SK-N-SH (cell line): Measurements from ENCODE around the gene HSD17B12. TPM values are rescaled to one million over a fixed set of nuclear protein-coding genes. Genes with fewer than 3 reads are reported as not detected.

Experiments used
- CTCF ChIA-PET: fragments of 300-600, 350-600 bp; formaldehyde crosslinking; extraction: SDS; loops from one replicate; lab custom pipeline; 2021; lab: Yijun Ruan, JAX
- POLR2A ChIA-PET: fragments of 350-600 bp; sonication (Branson Sonifier 250); formaldehyde crosslinking; extraction: SDS; loops from one replicate; lab custom pipeline; 2020; ENCODE audit warnings: antibody characterized with exemption, inconsistent platforms; lab: Yijun Ruan, JAX
- DNase-seq: peaks from one replicate; pipeline ENCODE4 v3.0.0; 2012
- H2AFZ ChIP-seq: fragments of 200-600 bp; sonication (generic); 2 replicates; pipeline ENCODE4 v1.8.1; 2016; ENCODE audit warnings: antibody characterized with exemption, mild to moderate bottlenecking, low read depth
- H3F3A ChIP-seq: fragments of 200-600 bp; sonication (generic); replicated peaks from 2 replicates; pipeline ENCODE3; 2016; ENCODE audit warnings: antibody characterized with exemption, mild to moderate bottlenecking; ENCODE audit not compliant: insufficient read depth
- H3K27ac ChIP-seq, 2 experiments: fragments of 200-500 bp in 1 of 2; fragments of 200-600 bp in 1 of 2; sonication (Bioruptor generic) in 1 of 2; sonication (generic), shearing (Covaris generic) in 1 of 2; 2 replicates each; pipeline versions ENCODE4 v1.5.1 to v1.6.1; 2014 to 2016; ENCODE audit warnings: low read depth in 2 of 2, inconsistent platforms in 1 of 2, low read length in 1 of 2, mild to moderate bottlenecking in 1 of 2, mixed read lengths in 1 of 2
- H3K27me3 ChIP-seq: fragments of 200-600 bp; sonication (generic), shearing (Covaris generic); 2 replicates; pipeline ENCODE4 v1.6.1; 2016; ENCODE audit warnings: mixed run types; ENCODE audit not compliant: insufficient read depth
- H3K36me3 ChIP-seq, 2 experiments: fragments of 200-500 bp in 1 of 2; fragments of 200-600 bp in 1 of 2; sonication (Bioruptor generic) in 1 of 2; sonication (generic) in 1 of 2; replicated peaks in 1 of 2; 2 replicates each; pipeline versions ENCODE3 to v1.5.1; 2014 to 2016; ENCODE audit warnings: low read length in 1 of 2, mild to moderate bottlenecking in 1 of 2; ENCODE audit not compliant: insufficient read depth in 2 of 2, control insufficient read depth in 1 of 2
- H3K4me1 ChIP-seq, 2 experiments: fragments of 200-500 bp in 1 of 2; fragments of 200-600 bp in 1 of 2; sonication (Bioruptor generic) in 1 of 2; sonication (generic), shearing (Covaris generic) in 1 of 2; 2 replicates each; pipeline versions ENCODE4 v1.5.1 to v1.6.1; 2014 to 2016; ENCODE audit warnings: low read depth in 1 of 2, low read length in 1 of 2, mixed run types in 1 of 2; ENCODE audit not compliant: insufficient read depth in 2 of 2, control insufficient read depth in 1 of 2
- H3K4me2 ChIP-seq: fragments of 200-600 bp; sonication (generic), shearing (Covaris generic); 2 replicates; pipeline ENCODE4 v1.6.1; 2017; ENCODE audit warnings: mixed run types
- H3K4me3 ChIP-seq, 2 experiments: fragments of 200-500 bp in 1 of 2; fragments of 200-600 bp in 1 of 2; sonication (Bioruptor generic) in 1 of 2; sonication (generic), shearing (Covaris generic) in 1 of 2; 2 replicates each; pipeline versions ENCODE4 v1.5.1 to v1.8.1; 2014 to 2016; ENCODE audit warnings: low read depth in 2 of 2, inconsistent platforms in 1 of 2, low read length in 1 of 2, mild to moderate bottlenecking in 1 of 2, mixed read lengths in 1 of 2, moderate library complexity in 1 of 2
- H3K79me2 ChIP-seq: fragments of 200-600 bp; sonication (generic); 2 replicates; pipeline ENCODE4 v1.8.1; 2017; ENCODE audit warnings: mild to moderate bottlenecking; ENCODE audit not compliant: insufficient read depth
- H3K9ac ChIP-seq: fragments of 200-600 bp; sonication (generic); 2 replicates; pipeline ENCODE4 v1.6.1; 2017; ENCODE audit warnings: mixed run types
- H3K9me2 ChIP-seq: fragments of 200-600 bp; sonication (generic); 2 replicates; pipeline ENCODE4 v1.6.1; 2017; ENCODE audit warnings: mixed run types
- H3K9me3 ChIP-seq: fragments of 200-600 bp; sonication (generic); 2 replicates; pipeline ENCODE4 v1.6.1; 2017; ENCODE audit warnings: mixed run types, mild to moderate bottlenecking, moderate library complexity
- H4K20me1 ChIP-seq: fragments of 200-600 bp; sonication (generic); 2 replicates; pipeline ENCODE4 v1.6.1; 2017; ENCODE audit warnings: mild to moderate bottlenecking, mixed run types; ENCODE audit not compliant: insufficient read depth
- CHD2 ChIP-seq: fragments of 150-350 bp; IDR thresholded peaks from 2 replicates; pipeline ENCODE4 v1.6.1; 2018; ENCODE audit warnings: low read length; ENCODE audit not compliant: partially characterized antibody
- EP300 ChIP-seq, 2 experiments: IDR thresholded peaks; 2 replicates each; pipeline versions ENCODE4 v1.4.0 to v1.6.1; 2012; ENCODE audit warnings: borderline replicate concordance in 1 of 2, low read depth in 1 of 2, low read length in 1 of 2
- FOXM1 ChIP-seq: IDR thresholded peaks from 2 replicates; pipeline ENCODE4 v1.4.0; 2012; ENCODE audit warnings: low read depth, mild to moderate bottlenecking
- MEF2A ChIP-seq: IDR thresholded peaks from 2 replicates; pipeline ENCODE4 v1.4.0; 2012; ENCODE audit warnings: low read depth, borderline replicate concordance
- MXI1 ChIP-seq: IDR thresholded peaks from 2 replicates; pipeline ENCODE4 v1.6.1; 2012; ENCODE audit warnings: mild to moderate bottlenecking, low read depth, low read length, improper control_type of control experiment
- NFIC ChIP-seq: IDR thresholded peaks from 2 replicates; pipeline ENCODE4 v1.4.0; 2012; ENCODE audit warnings: borderline replicate concordance
- RAD21 ChIP-seq: IDR thresholded peaks from 2 replicates; pipeline ENCODE4 v1.6.1; 2012; ENCODE audit warnings: mild to moderate bottlenecking, low read length
- RFX5 ChIP-seq: IDR thresholded peaks from 2 replicates; pipeline ENCODE4 v1.6.1; 2012; ENCODE audit warnings: mild to moderate bottlenecking, improper control_type of control experiment, low read length
- WGBS: methylation state at CpG from one replicate; pipeline ENCODE4 v1.1.6; 2017; ENCODE audit warnings: low lambda C conversion rate; 5-methylcytosine and 5-hydroxymethylcytosine counted together
- polyA plus RNA-seq, 3 experiments: library from polyadenylated mRNA; depleted of rRNA; stranded (reverse); fragments of >200 nt; gene quantifications; 2 replicates each; pipeline ENCODE4 v1.2.3, GENCODE V29; 2012
- TF ChIP-seq, protein P1 (sequence below): IDR thresholded peaks from 2 replicates; pipeline ENCODE4 v1.6.1; 2012; ENCODE audit warnings: mild to moderate bottlenecking, low read depth, low read length, moderate library complexity
- TF ChIP-seq, protein P2 (sequence below): IDR thresholded peaks from 2 replicates; pipeline ENCODE4 v1.4.0; 2012; ENCODE audit warnings: low read depth, borderline replicate concordance
- TF ChIP-seq, protein P3 (sequence below): IDR thresholded peaks from 2 replicates; pipeline ENCODE4; 2012

HSD17B12 gene
- polyA plus RNA-seq, 1 of the 3 experiments (the other 2 are of a cell fraction) = 19.7 TPM

DNA sequence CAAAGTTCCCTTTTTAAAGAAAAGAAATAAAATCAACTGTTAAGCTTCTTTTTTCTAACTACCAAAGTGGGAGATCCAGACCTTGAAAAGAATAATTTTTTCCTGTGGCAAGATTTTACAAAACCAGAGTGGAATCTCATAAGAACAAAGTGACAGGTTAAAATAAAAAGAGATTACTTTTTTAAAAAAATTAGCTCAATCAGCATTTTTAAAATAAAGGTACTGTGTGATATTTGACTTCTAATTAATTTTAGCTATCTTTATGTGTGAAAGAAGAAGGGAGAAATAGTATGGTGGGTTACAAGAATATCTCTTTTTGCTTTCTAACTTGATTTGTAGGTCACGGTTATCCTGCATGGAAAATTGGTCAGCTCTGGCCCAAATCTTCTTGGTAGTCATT is 107.3 kb downstream of the HSD17B12 start (continued):
- TF ChIP-seq, protein P1, sequence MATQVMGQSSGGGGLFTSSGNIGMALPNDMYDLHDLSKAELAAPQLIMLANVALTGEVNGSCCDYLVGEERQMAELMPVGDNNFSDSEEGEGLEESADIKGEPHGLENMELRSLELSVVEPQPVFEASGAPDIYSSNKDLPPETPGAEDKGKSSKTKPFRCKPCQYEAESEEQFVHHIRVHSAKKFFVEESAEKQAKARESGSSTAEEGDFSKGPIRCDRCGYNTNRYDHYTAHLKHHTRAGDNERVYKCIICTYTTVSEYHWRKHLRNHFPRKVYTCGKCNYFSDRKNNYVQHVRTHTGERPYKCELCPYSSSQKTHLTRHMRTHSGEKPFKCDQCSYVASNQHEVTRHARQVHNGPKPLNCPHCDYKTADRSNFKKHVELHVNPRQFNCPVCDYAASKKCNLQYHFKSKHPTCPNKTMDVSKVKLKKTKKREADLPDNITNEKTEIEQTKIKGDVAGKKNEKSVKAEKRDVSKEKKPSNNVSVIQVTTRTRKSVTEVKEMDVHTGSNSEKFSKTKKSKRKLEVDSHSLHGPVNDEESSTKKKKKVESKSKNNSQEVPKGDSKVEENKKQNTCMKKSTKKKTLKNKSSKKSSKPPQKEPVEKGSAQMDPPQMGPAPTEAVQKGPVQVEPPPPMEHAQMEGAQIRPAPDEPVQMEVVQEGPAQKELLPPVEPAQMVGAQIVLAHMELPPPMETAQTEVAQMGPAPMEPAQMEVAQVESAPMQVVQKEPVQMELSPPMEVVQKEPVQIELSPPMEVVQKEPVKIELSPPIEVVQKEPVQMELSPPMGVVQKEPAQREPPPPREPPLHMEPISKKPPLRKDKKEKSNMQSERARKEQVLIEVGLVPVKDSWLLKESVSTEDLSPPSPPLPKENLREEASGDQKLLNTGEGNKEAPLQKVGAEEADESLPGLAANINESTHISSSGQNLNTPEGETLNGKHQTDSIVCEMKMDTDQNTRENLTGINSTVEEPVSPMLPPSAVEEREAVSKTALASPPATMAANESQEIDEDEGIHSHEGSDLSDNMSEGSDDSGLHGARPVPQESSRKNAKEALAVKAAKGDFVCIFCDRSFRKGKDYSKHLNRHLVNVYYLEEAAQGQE = no peak
- TF ChIP-seq MEF2A (no peak), NFIC (no peak), RAD21 (no peak)

DNA sequence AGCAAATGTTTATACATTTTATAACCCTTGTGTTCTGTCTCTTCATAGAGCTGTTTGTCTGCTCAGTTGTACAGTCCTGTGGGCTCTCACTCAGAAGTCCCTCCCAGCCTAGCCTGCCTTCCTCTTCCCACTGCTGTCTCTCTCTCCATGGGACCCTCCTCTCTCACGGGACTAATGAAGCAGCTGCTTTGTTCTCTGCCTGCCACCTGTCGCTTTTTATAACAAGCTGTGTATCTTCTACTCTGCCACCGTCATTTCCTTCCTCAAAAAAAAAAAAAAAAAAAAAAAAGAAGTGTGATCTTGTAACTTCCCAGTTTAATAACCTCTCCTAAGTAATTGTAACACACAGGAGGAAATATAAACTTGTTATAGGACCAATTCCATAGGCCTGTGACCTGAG is 107.9 kb downstream of the HSD17B12 start:
- H3K27ac ChIP-seq = no peak overlapping the region
- H3K27me3 ChIP-seq = no peaks in the 10 kb centered on the region
- peaks cover 0 to 6% of the 10 kb centered on the region in 2 experiments for H3K36me3 ChIP-seq
- H2AFZ ChIP-seq = no peak overlapping the region
- no peak overlapping the region for H3K4me3 ChIP-seq
- H3K9me3 ChIP-seq = no peaks in the 10 kb centered on the region
- CTCF ChIA-PET = interaction anchor here (1.1 to 2.5 kb wide), 4 partner anchors 13 to 212 kb away, joined by 3 to 9 read pairs (median 6); no protein-coding TSS in a partner anchor
- no peaks in the 10 kb centered on the region for H3K9me2 ChIP-seq
- no peaks in the 10 kb centered on the region for H4K20me1 ChIP-seq
- no peak for TF ChIP-seq CHD2
- TF ChIP-seq, protein P2, sequence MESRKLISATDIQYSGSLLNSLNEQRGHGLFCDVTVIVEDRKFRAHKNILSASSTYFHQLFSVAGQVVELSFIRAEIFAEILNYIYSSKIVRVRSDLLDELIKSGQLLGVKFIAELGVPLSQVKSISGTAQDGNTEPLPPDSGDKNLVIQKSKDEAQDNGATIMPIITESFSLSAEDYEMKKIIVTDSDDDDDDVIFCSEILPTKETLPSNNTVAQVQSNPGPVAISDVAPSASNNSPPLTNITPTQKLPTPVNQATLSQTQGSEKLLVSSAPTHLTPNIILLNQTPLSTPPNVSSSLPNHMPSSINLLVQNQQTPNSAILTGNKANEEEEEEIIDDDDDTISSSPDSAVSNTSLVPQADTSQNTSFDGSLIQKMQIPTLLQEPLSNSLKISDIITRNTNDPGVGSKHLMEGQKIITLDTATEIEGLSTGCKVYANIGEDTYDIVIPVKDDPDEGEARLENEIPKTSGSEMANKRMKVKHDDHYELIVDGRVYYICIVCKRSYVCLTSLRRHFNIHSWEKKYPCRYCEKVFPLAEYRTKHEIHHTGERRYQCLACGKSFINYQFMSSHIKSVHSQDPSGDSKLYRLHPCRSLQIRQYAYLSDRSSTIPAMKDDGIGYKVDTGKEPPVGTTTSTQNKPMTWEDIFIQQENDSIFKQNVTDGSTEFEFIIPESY = no peak
- TF ChIP-seq EP300 (IDR thresholded peaks at IDR 0.05; ENCODE audit: borderline replicate concordance in 1 of 2, low read depth in 1 of 2, low read length in 1 of 2) = no peak
- TF ChIP-seq, protein P3, sequence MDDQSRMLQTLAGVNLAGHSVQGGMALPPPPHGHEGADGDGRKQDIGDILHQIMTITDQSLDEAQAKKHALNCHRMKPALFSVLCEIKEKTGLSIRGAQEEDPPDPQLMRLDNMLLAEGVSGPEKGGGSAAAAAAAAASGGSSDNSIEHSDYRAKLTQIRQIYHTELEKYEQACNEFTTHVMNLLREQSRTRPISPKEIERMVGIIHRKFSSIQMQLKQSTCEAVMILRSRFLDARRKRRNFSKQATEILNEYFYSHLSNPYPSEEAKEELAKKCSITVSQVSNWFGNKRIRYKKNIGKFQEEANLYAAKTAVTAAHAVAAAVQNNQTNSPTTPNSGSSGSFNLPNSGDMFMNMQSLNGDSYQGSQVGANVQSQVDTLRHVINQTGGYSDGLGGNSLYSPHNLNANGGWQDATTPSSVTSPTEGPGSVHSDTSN = no peak
- no peak for TF ChIP-seq FOXM1
- no peak for TF ChIP-seq RFX5
- TF ChIP-seq MXI1 = no peak
- TF ChIP-seq, protein P1 = no peak
- TF ChIP-seq, all 33 proteins: peak for 0
- H3K9ac ChIP-seq = no peak overlapping the region
- 54% methylated on average over 3 of the region's 3 CpGs for WGBS
- POLR2A ChIA-PET = no interaction called here
- H3F3A ChIP-seq = peaks cover 5% of the 10 kb centered on the region
- peaks cover 0 to 16% of the 10 kb centered on the region in 2 experiments; a peak in 1 of 4 replicates for H3K4me1 ChIP-seq
- DNase-seq = no peak
- no peak overlapping the region for H3K4me2 ChIP-seq
- no peaks in the 10 kb centered on the region for H3K79me2 ChIP-seq
